ENCODE results near the gene CTDSP2.

DNA sequence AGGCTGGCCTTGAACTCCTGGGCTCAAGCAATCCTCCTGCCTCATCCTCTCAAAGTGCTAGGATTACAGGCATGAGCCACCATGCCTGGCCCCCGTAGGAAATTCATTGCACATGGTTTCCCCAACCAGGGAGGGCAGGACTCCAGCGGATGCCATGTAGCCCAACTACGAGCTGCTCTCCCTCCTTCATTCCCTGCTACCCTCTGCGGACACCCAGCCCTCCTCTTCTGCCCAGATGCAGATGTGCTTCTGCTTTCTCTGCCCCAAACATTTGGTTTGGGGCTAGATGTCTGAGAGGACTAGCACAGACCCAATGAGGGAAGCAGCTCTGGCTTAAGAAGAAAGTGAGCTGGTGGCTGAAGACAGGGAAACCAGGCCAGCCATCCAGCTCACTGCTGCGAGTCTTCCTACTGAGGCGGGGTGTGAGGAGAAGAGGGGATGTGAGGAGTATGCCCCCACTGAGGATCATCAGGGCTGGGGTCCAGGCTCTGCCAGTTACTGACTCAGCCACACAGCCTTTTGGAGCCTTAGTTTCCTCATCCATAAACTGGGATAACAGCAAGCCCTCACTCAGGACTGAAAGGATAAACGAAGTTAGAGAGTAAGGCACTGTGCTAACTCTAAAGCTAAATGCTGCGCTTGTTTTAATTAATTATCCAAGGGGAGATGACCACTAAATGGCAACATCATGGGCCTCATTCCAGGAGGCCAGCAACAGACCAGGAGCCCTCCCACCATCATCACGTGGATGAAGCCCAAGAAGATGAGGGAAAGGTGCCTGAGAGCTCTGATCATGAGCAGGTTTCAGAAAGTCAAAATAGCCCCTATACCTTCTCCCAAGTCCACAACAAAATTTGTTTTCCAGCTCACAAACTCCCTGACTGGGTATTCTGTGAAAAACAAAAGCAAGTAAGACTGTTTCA, 10.9 kb downstream of the CTDSP2 start:
- TF ChIP-seq CEBPB (IDR thresholded peaks at IDR 0.05) = no peak
- no peak for TF ChIP-seq MAX (IDR thresholded peaks at IDR 0.05)
- TF ChIP-seq, protein P1, sequence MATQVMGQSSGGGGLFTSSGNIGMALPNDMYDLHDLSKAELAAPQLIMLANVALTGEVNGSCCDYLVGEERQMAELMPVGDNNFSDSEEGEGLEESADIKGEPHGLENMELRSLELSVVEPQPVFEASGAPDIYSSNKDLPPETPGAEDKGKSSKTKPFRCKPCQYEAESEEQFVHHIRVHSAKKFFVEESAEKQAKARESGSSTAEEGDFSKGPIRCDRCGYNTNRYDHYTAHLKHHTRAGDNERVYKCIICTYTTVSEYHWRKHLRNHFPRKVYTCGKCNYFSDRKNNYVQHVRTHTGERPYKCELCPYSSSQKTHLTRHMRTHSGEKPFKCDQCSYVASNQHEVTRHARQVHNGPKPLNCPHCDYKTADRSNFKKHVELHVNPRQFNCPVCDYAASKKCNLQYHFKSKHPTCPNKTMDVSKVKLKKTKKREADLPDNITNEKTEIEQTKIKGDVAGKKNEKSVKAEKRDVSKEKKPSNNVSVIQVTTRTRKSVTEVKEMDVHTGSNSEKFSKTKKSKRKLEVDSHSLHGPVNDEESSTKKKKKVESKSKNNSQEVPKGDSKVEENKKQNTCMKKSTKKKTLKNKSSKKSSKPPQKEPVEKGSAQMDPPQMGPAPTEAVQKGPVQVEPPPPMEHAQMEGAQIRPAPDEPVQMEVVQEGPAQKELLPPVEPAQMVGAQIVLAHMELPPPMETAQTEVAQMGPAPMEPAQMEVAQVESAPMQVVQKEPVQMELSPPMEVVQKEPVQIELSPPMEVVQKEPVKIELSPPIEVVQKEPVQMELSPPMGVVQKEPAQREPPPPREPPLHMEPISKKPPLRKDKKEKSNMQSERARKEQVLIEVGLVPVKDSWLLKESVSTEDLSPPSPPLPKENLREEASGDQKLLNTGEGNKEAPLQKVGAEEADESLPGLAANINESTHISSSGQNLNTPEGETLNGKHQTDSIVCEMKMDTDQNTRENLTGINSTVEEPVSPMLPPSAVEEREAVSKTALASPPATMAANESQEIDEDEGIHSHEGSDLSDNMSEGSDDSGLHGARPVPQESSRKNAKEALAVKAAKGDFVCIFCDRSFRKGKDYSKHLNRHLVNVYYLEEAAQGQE (IDR thresholded peaks at IDR 0.05; ENCODE audit: low read depth) = no peak
- TF ChIP-seq CREB1 (IDR thresholded peaks at IDR 0.05; ENCODE audit: low read depth) = no peak
- TF ChIP-seq EP300 (IDR thresholded peaks at IDR 0.05; ENCODE audit: borderline replicate concordance) = no peak
- TF ChIP-seq FOXM1 (IDR thresholded peaks at IDR 0.05; ENCODE audit: borderline replicate concordance, low read depth) = no peak

Data from Ishikawa (cell line).